Measurements from ENCODE around the gene PIK3R2.

The PIK3R2 gene

GRCh38 chr19:18198374-18198773 is 45.4 kb downstream of the PIK3R2 start:
- in situ Hi-C loops (cut with MboI; ENCODE audit: low sequenced_read_pairs): loop anchor here (10.0 kb wide), 1 partner anchor 216 kb away; the partner anchor contains the start of gene SSBP4

DNA sequence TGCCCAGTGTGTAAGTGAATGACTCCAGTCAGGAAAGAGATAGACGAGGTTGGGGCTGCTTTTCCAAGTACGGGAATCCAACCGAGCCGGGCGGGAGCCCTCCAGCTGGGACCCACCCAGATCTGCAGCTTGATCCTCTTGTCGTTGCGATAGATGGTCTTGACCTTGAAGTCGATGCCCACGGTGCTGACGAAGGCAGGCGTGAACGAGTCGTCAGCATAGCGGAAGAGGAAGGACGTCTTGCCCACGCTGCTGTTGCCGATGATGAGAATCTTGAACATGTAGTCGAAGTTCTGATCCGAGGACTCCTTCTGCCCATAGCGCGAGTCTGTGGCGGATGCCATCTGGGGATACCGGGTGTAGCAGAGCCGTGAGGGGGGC is 49.4 kb downstream of the PIK3R2 start:
- in situ Hi-C loops (cut with MboI; ENCODE audit: low sequenced_read_pairs): loop anchor here (5.0 kb wide), 1 partner anchor 125 kb away; no protein-coding TSS in a partner anchor

- in situ Hi-C loops (cut with MboI; ENCODE audit: low sequenced_read_pairs): loop anchor here (5.0 kb wide), 1 partner anchor 124 kb away; no protein-coding TSS in a partner anchor
Observed at GRCh38 chr19:18202778-18203407, 49.9 kb downstream of the PIK3R2 start.

- in situ Hi-C loops (cut with MboI; ENCODE audit: low sequenced_read_pairs): loop anchor here (5.0 kb wide), 1 partner anchor 124 kb away; no protein-coding TSS in a partner anchor
Observed at GRCh38 chr19:18203408-18203862, 50.5 kb downstream of the PIK3R2 start.

- in situ Hi-C loops (cut with MboI; ENCODE audit: low sequenced_read_pairs): loop anchor here (5.0 kb wide), 1 partner anchor 123 kb away; no protein-coding TSS in a partner anchor
Observed at GRCh38 chr19:18203863-18204393, 51.0 kb downstream of the PIK3R2 start, which contains the start of gene RAB3A. Gene RAB3A, minus strand, starts transcription at chr19:18204042. Its CDS starts 1,302 bp downstream, at chr19:18202740.

DNA sequence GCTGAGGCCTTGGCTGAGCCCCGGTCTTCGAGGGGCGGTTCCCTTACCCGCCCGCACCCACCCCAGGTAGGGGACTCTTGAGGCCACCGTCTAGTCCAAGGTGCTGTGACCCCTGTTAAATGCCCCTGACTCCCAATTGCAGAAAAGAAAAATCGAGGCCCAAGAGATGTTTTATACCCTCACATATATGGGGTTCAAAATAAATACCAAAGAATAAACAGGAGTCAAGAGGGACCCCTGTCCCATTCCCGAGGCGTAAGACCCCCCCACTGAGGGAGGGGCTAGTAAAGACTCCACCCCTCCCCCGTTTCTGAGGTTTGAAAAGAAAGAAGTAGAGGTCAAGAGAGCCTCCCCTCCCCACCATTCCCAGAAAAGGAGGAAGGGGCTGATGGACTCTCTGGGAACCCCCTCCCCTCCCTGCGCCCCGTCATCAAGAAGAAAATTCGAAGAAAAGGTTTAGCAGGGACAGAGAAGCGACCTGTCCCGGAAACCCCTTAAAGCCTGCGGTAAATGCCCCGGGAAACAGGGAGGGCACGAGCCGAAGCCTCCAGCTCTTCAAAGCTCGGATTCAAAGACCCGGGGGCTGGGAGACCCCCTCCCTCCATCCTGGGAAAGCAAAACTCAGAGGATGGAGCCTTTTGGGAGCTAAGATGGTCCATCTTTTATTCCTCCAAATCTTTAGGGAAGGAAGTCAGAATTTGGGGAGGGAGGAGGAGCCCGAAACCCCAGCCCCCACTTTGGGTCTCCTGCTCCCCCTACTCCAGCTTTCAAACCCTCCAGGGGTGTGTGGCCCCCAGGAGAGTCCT is 51.6 kb downstream of the PIK3R2 start:
- in situ Hi-C loops (cut with MboI; ENCODE audit: low sequenced_read_pairs): loop anchor here (5.0 kb wide), 1 partner anchor 123 kb away; no protein-coding TSS in a partner anchor

DNA sequence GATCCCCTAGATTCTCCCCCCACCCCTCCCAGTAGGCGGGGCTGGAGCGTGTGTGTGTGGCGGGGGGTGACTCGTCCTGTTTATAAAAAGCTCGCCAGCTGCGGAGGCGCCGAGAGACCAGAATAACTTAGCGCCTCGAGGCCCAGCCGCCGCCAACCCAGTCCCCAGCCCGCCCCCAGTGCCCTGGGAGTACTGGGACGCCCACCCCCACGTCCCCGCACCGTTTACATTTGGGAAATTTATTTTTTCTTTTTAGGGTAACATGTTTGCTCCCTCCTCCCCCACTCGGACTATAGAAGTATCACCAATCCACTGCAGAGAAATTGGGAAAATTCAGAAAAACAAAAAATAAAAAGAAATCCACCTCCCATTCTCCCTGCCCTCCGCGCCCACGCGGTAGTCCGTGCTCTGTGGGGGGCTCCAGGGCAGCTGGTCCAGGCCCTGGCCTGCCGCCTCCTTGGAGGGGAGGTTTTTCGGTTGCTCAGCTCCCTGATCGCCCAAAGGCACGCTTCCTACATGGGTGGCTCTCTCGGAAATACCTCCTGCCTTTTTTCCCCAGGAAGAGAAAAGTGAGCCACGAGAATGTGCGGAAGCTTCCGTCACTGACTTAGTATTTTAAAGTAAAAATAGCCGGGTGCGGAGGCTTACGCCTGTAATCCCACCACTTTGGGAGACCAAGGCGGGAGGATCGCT is 52.4 kb downstream of the PIK3R2 start:
- in situ Hi-C loops (cut with MboI; ENCODE audit: low sequenced_read_pairs): no loop called here

GRCh38 chr19:18206018-18206417 is 53.1 kb downstream of the PIK3R2 start:
- in situ Hi-C loops (cut with MboI; ENCODE audit: low sequenced_read_pairs): no loop called here

GRCh38 chr19:18208098-18208951 is 55.4 kb downstream of the PIK3R2 start:
- in situ Hi-C loops (cut with MboI; ENCODE audit: low sequenced_read_pairs): no loop called here

DNA sequence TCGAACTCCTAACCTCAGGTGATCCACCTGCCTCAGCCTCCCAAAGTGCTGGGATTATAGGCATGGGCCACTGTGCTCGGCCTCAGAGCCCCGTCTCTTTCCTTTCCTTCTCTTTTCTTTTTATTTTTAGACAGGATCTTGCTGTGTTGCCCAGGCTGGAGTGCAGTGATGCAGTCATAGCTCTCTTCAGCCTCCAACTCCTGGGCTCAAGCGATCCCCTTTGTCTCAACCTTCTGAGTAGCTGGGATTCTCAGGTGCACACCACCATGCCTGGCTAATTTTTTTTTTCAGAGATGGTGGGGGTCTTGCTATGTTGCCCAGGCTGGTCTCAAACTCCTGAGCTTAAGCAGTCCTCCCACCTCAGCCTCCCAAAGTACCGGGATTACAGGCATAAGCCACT is 56.9 kb downstream of the PIK3R2 start:
- in situ Hi-C loops (cut with MboI; ENCODE audit: low sequenced_read_pairs): loop anchor here (5.0 to 10.0 kb wide), 2 partner anchors 47 to 195 kb away; a partner anchor contains a TSS

DNA sequence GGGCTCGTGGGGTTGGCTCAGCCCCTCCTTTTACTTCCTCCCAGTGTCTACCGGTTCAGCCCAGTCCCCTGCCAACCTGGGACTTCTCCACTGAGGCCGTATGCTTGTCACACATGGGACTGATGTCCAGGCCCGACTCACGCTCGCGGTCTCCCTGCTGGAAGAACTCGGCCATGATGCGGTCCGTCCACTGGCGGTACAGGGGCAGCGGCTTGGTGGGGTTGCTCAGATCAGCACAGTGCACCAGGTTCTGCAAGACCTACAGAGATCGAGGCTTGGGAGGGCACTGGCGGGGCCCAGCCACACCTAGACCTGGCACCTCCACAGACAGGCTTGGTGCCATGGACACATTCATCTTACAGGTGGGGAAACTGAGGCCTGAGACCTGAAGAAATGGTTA is 58.7 kb downstream of the PIK3R2 start:
- in situ Hi-C loops (cut with MboI; ENCODE audit: low sequenced_read_pairs): loop anchor here (5.0 to 10.0 kb wide), 2 partner anchors 46 to 193 kb away; a partner anchor contains a TSS

GRCh38 chr19:18214779-18215433 is 61.9 kb downstream of the PIK3R2 start:
- in situ Hi-C loops (cut with MboI; ENCODE audit: low sequenced_read_pairs): loop anchor here (5.0 to 10.0 kb wide), 2 partner anchors 42 to 190 kb away; a partner anchor contains a TSS

DNA sequence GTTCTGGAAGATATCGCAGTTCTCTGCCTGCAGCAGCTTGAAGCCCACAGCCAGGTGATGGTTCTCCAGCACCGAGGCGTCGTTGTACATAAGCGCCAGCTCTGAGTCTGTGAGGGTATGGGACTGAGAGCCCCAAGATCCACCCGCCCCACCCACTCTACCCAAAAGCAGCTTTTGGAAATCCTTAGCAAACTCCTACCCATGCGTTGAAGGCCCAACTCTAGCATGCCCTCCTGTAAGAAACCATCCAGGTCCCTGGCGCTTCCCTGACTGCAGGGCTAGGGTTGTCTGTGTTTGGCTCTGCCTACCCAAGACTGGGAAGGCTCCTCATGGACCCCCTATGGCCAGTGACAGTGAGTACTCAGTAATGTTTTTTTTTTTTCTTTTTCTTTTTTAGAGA is 63.8 kb downstream of the PIK3R2 start:
- in situ Hi-C loops (cut with MboI; ENCODE audit: low sequenced_read_pairs): loop anchor here (10.0 kb wide), 1 partner anchor 188 kb away; no protein-coding TSS in a partner anchor

GRCh38 chr19:18218159-18218558 is 65.2 kb downstream of the PIK3R2 start:
- in situ Hi-C loops (cut with MboI; ENCODE audit: low sequenced_read_pairs): loop anchor here (10.0 kb wide), 1 partner anchor 187 kb away; no protein-coding TSS in a partner anchor

- in situ Hi-C loops (cut with MboI; ENCODE audit: low sequenced_read_pairs): loop anchor here (10.0 kb wide), 1 partner anchor 186 kb away; no protein-coding TSS in a partner anchor
Observed at GRCh38 chr19:18218600-18218999, 65.6 kb downstream of the PIK3R2 start.

All from HL-60/S4 (cell line).